K562 (cell line): ENCODE data around the gene PLEKHO1. TPM values are rescaled to one million over a fixed set of nuclear protein-coding genes. Genes with fewer than 3 reads are reported as not detected.

Experiments used
- ATAC-seq: fragments of 200-7000 bp; cut with Tn5 transposase; 3 replicates; pipeline ENCODE4 v1.9.1; 2020; ENCODE audit warnings: moderate library complexity
- BruUV-seq: library from RNA; stranded (reverse); fragments of 400-500 nt; replicated peaks from 2 replicates; lab custom pipeline; 2021; lab: Mats Ljungman, UMichigan
- CTCF ChIA-PET: fragments of 300-600 bp; formaldehyde crosslinking; extraction: SDS; loops from one replicate; lab custom pipeline; 2021; ENCODE audit warnings: low intra/inter-chr PET ratio; lab: Yijun Ruan, JAX
- POLR2A ChIA-PET: fragments of 300-600, 350-650 bp; sonication (Branson Sonifier 250); formaldehyde crosslinking; extraction: SDS; loops from one replicate; lab custom pipeline; 2021; ENCODE audit warnings: antibody characterized with exemption, inconsistent platforms; lab: Yijun Ruan, JAX
- DNase-seq, 4 experiments: peaks; one replicate each; pipeline versions ENCODE4 v3.0.0 to v3.0.0-alpha.2; 2011 to 2018; ENCODE audit warnings: low spot score in 3 of 4, mixed read lengths in 3 of 4; ENCODE audit errors: extremely low read depth in 1 of 4
- FAIRE-seq: peaks from 2 replicates; lab custom pipeline; 2011; peaks lifted over from hg19 to GRCh38; lab: Jason Lieb, UNC
- H2AFZ ChIP-seq: 2 replicates; pipeline ENCODE4 v1.6.0; 2011; ENCODE audit warnings: low read depth, low read length, control low read depth, inconsistent platforms
- H3K27ac ChIP-seq: fragments of 200-600 bp; 3 replicates; pipeline ENCODE4 v1.8.0; 2011; ENCODE audit warnings: low read depth, mild to moderate bottlenecking, control low read depth, inconsistent platforms, low read length, moderate library complexity, mixed read lengths; ENCODE audit errors: extremely low read depth
- H3K27me3 ChIP-seq, 2 experiments: fragments of 300-600 bp in 1 of 2; 2 replicates in 1 of 2; 3 replicates in 1 of 2; pipeline versions ENCODE4 v1.6.0 to v1.8.0; 2011; ENCODE audit warnings: inconsistent platforms in 2 of 2, low read length in 2 of 2, mild to moderate bottlenecking in 1 of 2, mixed read lengths in 1 of 2, moderate library complexity in 1 of 2; ENCODE audit not compliant: control insufficient read depth in 2 of 2, insufficient read depth in 2 of 2
- H3K36me3 ChIP-seq: fragments of 300-600 bp; 3 replicates; pipeline ENCODE4 v1.8.0; 2011; ENCODE audit warnings: mild to moderate bottlenecking, low read length, inconsistent platforms; ENCODE audit not compliant: control insufficient read depth, insufficient read depth
- H3K4me1 ChIP-seq, 2 experiments: fragments of 200-600 bp in 1 of 2; replicated peaks in 1 of 2; 2 replicates in 1 of 2; 3 replicates in 1 of 2; pipeline versions ENCODE4 v1.5.1 to v1.8.0; 2011; ENCODE audit warnings: inconsistent platforms in 2 of 2, low read length in 2 of 2, mild to moderate bottlenecking in 1 of 2, mixed read lengths in 1 of 2, moderate library complexity in 1 of 2; ENCODE audit not compliant: control insufficient read depth in 2 of 2, insufficient read depth in 2 of 2
- H3K4me2 ChIP-seq: 2 replicates; pipeline ENCODE4 v1.6.1; 2011; ENCODE audit warnings: low read length, control low read depth, inconsistent platforms, mixed read lengths; ENCODE audit not compliant: insufficient read depth
- H3K4me3 ChIP-seq: fragments of 200-600 bp; sonication (generic), shearing (Covaris generic); 2 replicates; pipeline ENCODE4 v1.5.1; 2016; ENCODE audit warnings: control low read depth, inconsistent platforms
- H3K79me2 ChIP-seq: fragments of 200-600 bp; 3 replicates; pipeline ENCODE4 v1.8.0; 2011; ENCODE audit warnings: low read length, inconsistent platforms; ENCODE audit not compliant: control insufficient read depth, insufficient read depth
- H3K9ac ChIP-seq, 2 experiments: 2 replicates each; pipeline versions ENCODE4 v1.6.0 to v1.6.1; 2011; ENCODE audit warnings: low read depth in 2 of 2, low read length in 2 of 2, control low read depth in 1 of 2, inconsistent platforms in 1 of 2, mild to moderate bottlenecking in 1 of 2, mixed read lengths in 1 of 2; ENCODE audit not compliant: insufficient read depth in 1 of 2
- H3K9me1 ChIP-seq: one replicate; pipeline ENCODE4 v1.6.0; 2011; ENCODE audit warnings: inconsistent platforms, mild to moderate bottlenecking, low read length, moderate library complexity; ENCODE audit not compliant: control insufficient read depth, insufficient read depth
- H3K9me3 ChIP-seq: replicated peaks from 2 replicates; pipeline ENCODE4 v1.5.1; 2011; ENCODE audit warnings: low read depth, low read length, inconsistent platforms; ENCODE audit not compliant: control insufficient read depth, insufficient read depth
- H4K20me1 ChIP-seq: replicated peaks from 2 replicates; pipeline ENCODE4 v1.6.1; 2011; ENCODE audit warnings: low read length, inconsistent platforms, mixed read lengths; ENCODE audit not compliant: control insufficient read depth, insufficient read depth
- CREB1 ChIP-seq, 2 experiments: sonication (generic) in 1 of 2; formaldehyde crosslinking in 1 of 2; IDR thresholded peaks; 2 replicates each; pipeline versions ENCODE4 v1.6.1 to v1.8.0; 2012 to 2022; ENCODE audit warnings: inconsistent platforms in 1 of 2, mild to moderate bottlenecking in 1 of 2, missing genetic modification reagents in 1 of 2, moderate library complexity in 1 of 2
- ETV6 ChIP-seq, 3 experiments: fragments of 150-350 bp in 1 of 3; sonication (generic) in 1 of 3; formaldehyde crosslinking in 1 of 3; IDR thresholded peaks; 2 replicates each; pipeline versions ENCODE4 v1.6.1 to v1.8.0; 2014 to 2022; ENCODE audit warnings: borderline replicate concordance in 2 of 3, low read depth in 2 of 3, antibody characterized with exemption in 1 of 3, low read length in 1 of 3, mild to moderate bottlenecking in 1 of 3, missing genetic modification reagents in 1 of 3
- HNRNPH1 ChIP-seq: fragments of 200-400 bp; formaldehyde crosslinking; optimal IDR thresholded peaks from 2 replicates; pipeline ENCODE3; 2017; ENCODE audit warnings: low read depth, mild to moderate bottlenecking, low read length, moderate library complexity
- MNT ChIP-seq, 2 experiments: fragments of 450-650 bp; conservative IDR thresholded peaks; 2 replicates each; pipeline ENCODE4 v1.6.1; 2017; ENCODE audit warnings: mild to moderate bottlenecking in 2 of 2, moderate library complexity in 2 of 2
- WGBS: fragments of 100-300 bp; shearing (Covaris generic); methylation state at CpG from one replicate; pipeline ENCODE4 v1.1.6; 2016; ENCODE audit warnings: low coverage, mixed read lengths; ENCODE audit not compliant: insufficient coverage; ENCODE audit errors: missing lambda C conversion rate; 5-methylcytosine and 5-hydroxymethylcytosine counted together
- in situ Hi-C: fragments of 300-500 bp; cut with MboI; formaldehyde crosslinking; loops from 4 replicates; pipeline ENCODE4 v1.15.0; 2018; ENCODE audit warnings: inconsistent platforms, mixed read lengths
- intact Hi-C: fragments of 100-400 bp; cut with micrococcal nuclease; formaldehyde crosslinking; loops from 2 replicates; pipeline ENCODE4 v1.14.2; 2022
- polyA plus RNA-seq, 8 experiments: library from polyadenylated mRNA; depleted of rRNA in 4 of 8; stranded (reverse) in 5 of 8; unstranded in 3 of 8; fragments of >200 nt; fragmentation: Nextera tagmentation in 2 of 8; fragmentation: Illumina TruSeq in 1 of 8; extraction: Ambion mirVana in 2 of 8; extraction: Trizol in 1 of 8; gene quantifications; 2 replicates each; pipeline versions ENCODE4 v1.2.1 to v1.2.3, GENCODE V29; 2011 to 2014; ENCODE audit warnings: inconsistent platforms in 1 of 8, missing spikeins in 1 of 8
- total RNA-seq, 7 experiments: library from RNA; depleted of rRNA in 6 of 7; stranded (reverse); fragments of >200 nt in 6 of 7; fragmentation: Illumina TruSeq in 2 of 7; extraction: Trizol in 2 of 7; gene quantifications; 2 replicates each; pipeline versions ENCODE4 v1.2.1 to v1.2.3, GENCODE V29; 2011 to 2021; ENCODE audit warnings: low replicate concordance in 1 of 7

PLEKHO1 gene
- total and polyA plus RNA-seq, 9 of the 15 experiments (the other 6 are each of a cell fraction or from before 2014, with no cell fraction given), result 0.39 to 16.2 (median 9.6) TPM

GRCh38 chr1:150148837-150149270 lies 862 bp upstream of the PLEKHO1 start:
- Histone ChIP-seq H3K79me2 (peaks cover 5% of the 10 kb centered on the region; the same call in 1 of the 3 replicates), H3K4me3 (no peak overlapping the region), H4K20me1 (no peaks in the 10 kb centered on the region; the same call in 1 of the 2 replicates), H3K9ac (0 out of 4 replicates have a peak overlapping the region, but pooled peaks of 1 of the 2 experiments have one; percentile 16), H3K9me3 (no peaks in the 10 kb centered on the region), H2AFZ (peak overlapping the region; percentile 56), H3K27ac (no peak overlapping the region), H3K9me1 (no peaks in the 10 kb centered on the region), H3K4me1 (peaks cover 24% of the 10 kb centered on the region in 2 experiments), H3K27me3 (no peaks in the 10 kb centered on the region), H3K4me2 (0 out of 2 replicates have a peak overlapping the region, but pooled peaks have one; percentile 23), H3K36me3 (no peaks in the 10 kb centered on the region)
- TF ChIP-seq CREB1 (IDR thresholded peaks at IDR 0.05) (no peak), CREB1 (CRISPR knock-in tag; IDR thresholded peaks at IDR 0.05) (no peak), ETV6 (IDR thresholded peaks at IDR 0.05; ENCODE audit: borderline replicate concordance in 1 of 2, low read depth in 2 of 2, low read length in 1 of 2) (no peak), ETV6 (CRISPR knock-in tag; IDR thresholded peaks at IDR 0.05; ENCODE audit: borderline replicate concordance) (no peak), HNRNPH1 (no peak), MNT (conservative IDR thresholded peaks at IDR 0.05) (no peak)
- BruUV-seq, result no TSS peak
- CTCF ChIA-PET, result interaction anchor here (0.6 kb wide), 1 partner anchor 14 kb away, joined by 3 read pairs; no protein-coding TSS in a partner anchor
- DNase-seq (peak in 1 of 4 experiments; percentile 6), FAIRE-seq (peak; percentile 11), ATAC-seq (no peak)
- in situ Hi-C loops (no loop called here), intact Hi-C loops (no loop called here)
- 47% methylated on average over 8 of the region's 8 CpGs for WGBS
- POLR2A ChIA-PET, result interaction anchor here (0.5 to 1.0 kb wide), 2 partner anchors 9 to 57 kb away, joined by 3 to 4 read pairs; no protein-coding TSS in a partner anchor
